Hepatocyte (in vitro differentiated cells): ENCODE data around the gene SERPINA4.

Source experiments
- EZH2 ChIP-seq: fragments of 200-600 bp; sonication (generic); IDR thresholded peaks from 2 replicates; pipeline ENCODE4 v1.6.1; 2016; ENCODE audit warnings: antibody characterized with exemption, mild to moderate bottlenecking, borderline replicate concordance
- EZH2phosphoT487 ChIP-seq: fragments of 200-600 bp; sonication (generic); IDR thresholded peaks from one replicate; pipeline ENCODE4 v1.6.1; 2018; ENCODE audit warnings: antibody characterized with exemption, mild to moderate bottlenecking, low read depth, moderate library complexity; ENCODE audit not compliant: unreplicated experiment, severe bottlenecking
- TF ChIP-seq, protein P1 (sequence below): fragments of 200-600 bp; sonication (generic); IDR thresholded peaks from 2 replicates; pipeline ENCODE4 v1.5.1; 2016; ENCODE audit warnings: antibody characterized with exemption, mild to moderate bottlenecking; ENCODE audit not compliant: poor library complexity

DNA sequence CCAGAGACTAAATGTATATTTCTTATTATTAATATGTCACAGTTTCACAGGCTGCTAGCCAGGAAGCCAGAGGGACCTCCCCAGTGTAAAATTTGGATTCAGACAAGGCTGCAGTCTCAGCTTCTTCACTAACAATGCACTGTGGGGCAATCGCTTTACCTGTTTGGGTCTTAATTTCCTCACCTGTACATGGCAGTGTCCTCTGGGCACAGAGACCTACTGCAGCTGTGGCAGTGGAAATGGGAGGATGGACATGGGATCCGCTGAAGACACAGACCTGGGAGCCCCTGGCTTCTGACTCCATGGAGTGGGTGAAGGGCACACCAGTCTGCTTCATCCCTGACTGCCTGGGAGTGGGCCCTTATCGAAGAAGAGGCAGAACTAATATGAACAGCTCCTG is 13.1 kb downstream of the SERPINA4 start:
- TF ChIP-seq, protein P1, sequence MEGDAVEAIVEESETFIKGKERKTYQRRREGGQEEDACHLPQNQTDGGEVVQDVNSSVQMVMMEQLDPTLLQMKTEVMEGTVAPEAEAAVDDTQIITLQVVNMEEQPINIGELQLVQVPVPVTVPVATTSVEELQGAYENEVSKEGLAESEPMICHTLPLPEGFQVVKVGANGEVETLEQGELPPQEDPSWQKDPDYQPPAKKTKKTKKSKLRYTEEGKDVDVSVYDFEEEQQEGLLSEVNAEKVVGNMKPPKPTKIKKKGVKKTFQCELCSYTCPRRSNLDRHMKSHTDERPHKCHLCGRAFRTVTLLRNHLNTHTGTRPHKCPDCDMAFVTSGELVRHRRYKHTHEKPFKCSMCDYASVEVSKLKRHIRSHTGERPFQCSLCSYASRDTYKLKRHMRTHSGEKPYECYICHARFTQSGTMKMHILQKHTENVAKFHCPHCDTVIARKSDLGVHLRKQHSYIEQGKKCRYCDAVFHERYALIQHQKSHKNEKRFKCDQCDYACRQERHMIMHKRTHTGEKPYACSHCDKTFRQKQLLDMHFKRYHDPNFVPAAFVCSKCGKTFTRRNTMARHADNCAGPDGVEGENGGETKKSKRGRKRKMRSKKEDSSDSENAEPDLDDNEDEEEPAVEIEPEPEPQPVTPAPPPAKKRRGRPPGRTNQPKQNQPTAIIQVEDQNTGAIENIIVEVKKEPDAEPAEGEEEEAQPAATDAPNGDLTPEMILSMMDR: no peak
- TF ChIP-seq EZH2 (no peak), EZH2phosphoT487 (no peak)
